Upper lobe of left lung (tissue), 6 donors: ENCODE results near the gene ENAM. TPM values are rescaled to one million over a fixed set of nuclear protein-coding genes. Genes with fewer than 3 reads are reported as not detected.
"Not testable (repeated sequence)": the region's sequence is repeated elsewhere in the genome, so short reads cannot be mapped to it uniquely, and the experiment has no call there.

Source experiments
- ATAC-seq, 2 donors: fragments of 200-7000 bp; cut with Tn5 transposase; one replicate each; pipeline ENCODE4 v1.9.1; 2022; ENCODE audit warnings: mild to moderate bottlenecking in 2 of 2, moderate library complexity in 2 of 2; ENCODE audit not compliant: low FRiP score in 2 of 2
- DNase-seq, 2 donors: peaks; one replicate each; pipeline ENCODE4 v3.0.0-alpha.2; 2019 to 2020
- H3K27ac ChIP-seq, 4 donors: fragments of 200-600 bp; sonication (generic); one replicate each; pipeline ENCODE4 v1.5.1; 2016 to 2019
- H3K27me3 ChIP-seq, 4 donors: fragments of 200-600 bp; sonication (generic); one replicate each; pipeline ENCODE4 v1.5.1; 2017 to 2019
- H3K36me3 ChIP-seq, 4 donors: fragments of 200-600 bp; sonication (generic); one replicate each; pipeline ENCODE4 v1.5.1; 2016 to 2019
- H3K4me1 ChIP-seq, 4 donors: fragments of 200-600 bp; sonication (generic); one replicate each; pipeline ENCODE4 v1.5.1; 2018 to 2019
- H3K4me3 ChIP-seq, 4 donors: fragments of 200-600 bp; sonication (generic); one replicate each; pipeline ENCODE4 v1.5.1; 2017 to 2019; ENCODE audit warnings: mild to moderate bottlenecking in 2 of 4, moderate library complexity in 1 of 4
- H3K9me3 ChIP-seq, 4 donors: fragments of 200-600 bp; sonication (generic); one replicate each; pipeline ENCODE4 v1.5.1; 2018 to 2019
- EP300 ChIP-seq, 4 donors: sonication (generic); formaldehyde crosslinking; IDR thresholded peaks; one replicate each; pipeline ENCODE4 v1.5.1; 2017; ENCODE audit warnings: antibody characterized with exemption in 4 of 4, control low read depth in 2 of 4
- POLR2A ChIP-seq, 4 donors: fragments of 450-650 bp; IDR thresholded peaks; one replicate each; pipeline ENCODE4 v1.5.1; 2016 to 2017; ENCODE audit warnings: antibody characterized with exemption in 4 of 4, mild to moderate bottlenecking in 2 of 4
- POLR2AphosphoS5 ChIP-seq, 2 donors: sonication (generic); formaldehyde crosslinking; IDR thresholded peaks; one replicate each; pipeline ENCODE4 v1.5.1; 2017; ENCODE audit warnings: antibody characterized with exemption in 2 of 2
- WGBS, 2 donors: methylation state at CpG; one replicate each; pipeline ENCODE4 v1.1.5; 2017 to 2018; 5-methylcytosine and 5-hydroxymethylcytosine counted together
- total RNA-seq, 6 donors: library from RNA; depleted of rRNA in 4 of 6; stranded (reverse); fragments of >200 nt in 4 of 6; gene quantifications; one replicate each; pipeline versions ENCODE4 v1.1.0 to v1.2.1, GENCODE V29; 2016 to 2021
- TF ChIP-seq, protein P1 (sequence below), 6 experiments: fragments of 450-650 bp in 4 of 6; fragments of 200-600 bp in 2 of 6; sonication (generic) in 2 of 6; IDR thresholded peaks; one replicate each; pipeline ENCODE4 v1.5.1; 2016 to 2019; ENCODE audit warnings: antibody characterized with exemption in 6 of 6
- donor health status: DM: no; HTN: no; CAD: no; lungs with moderate emphysema.
- donor health status: DM: no; HTN: yes; CAD: no; lungs with severe emphysema.

ENAM gene
- total RNA-seq, 6 donors from 2014 or later, result 0.17 to 0.26 TPM; not detected in 4

DNA sequence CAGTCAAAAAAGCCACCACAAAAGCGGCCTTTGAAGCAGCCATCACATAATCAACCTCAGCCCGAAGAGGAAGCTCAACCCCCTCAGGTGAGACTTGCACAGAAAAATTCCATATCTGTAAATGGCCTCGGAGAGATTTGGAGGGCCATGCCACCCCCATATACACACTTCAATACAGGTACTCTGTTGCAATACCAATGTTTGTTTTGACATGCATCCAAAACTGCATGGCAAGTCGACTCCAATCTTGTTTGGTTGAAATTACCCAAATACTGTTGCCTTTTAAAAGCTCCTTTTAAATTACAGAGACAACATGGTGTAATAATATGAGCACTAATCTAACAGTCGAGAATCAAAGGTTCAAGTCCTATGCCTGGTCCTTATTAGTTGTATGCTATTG, 5.9 kb downstream of the ENAM start:
- WGBS, 2 donors, result 59 to 79% methylated on average over 5 of the region's 5 CpGs
- no peak for TF ChIP-seq POLR2AphosphoS5 (IDR thresholded peaks at IDR 0.05)
- TF ChIP-seq, protein P1, sequence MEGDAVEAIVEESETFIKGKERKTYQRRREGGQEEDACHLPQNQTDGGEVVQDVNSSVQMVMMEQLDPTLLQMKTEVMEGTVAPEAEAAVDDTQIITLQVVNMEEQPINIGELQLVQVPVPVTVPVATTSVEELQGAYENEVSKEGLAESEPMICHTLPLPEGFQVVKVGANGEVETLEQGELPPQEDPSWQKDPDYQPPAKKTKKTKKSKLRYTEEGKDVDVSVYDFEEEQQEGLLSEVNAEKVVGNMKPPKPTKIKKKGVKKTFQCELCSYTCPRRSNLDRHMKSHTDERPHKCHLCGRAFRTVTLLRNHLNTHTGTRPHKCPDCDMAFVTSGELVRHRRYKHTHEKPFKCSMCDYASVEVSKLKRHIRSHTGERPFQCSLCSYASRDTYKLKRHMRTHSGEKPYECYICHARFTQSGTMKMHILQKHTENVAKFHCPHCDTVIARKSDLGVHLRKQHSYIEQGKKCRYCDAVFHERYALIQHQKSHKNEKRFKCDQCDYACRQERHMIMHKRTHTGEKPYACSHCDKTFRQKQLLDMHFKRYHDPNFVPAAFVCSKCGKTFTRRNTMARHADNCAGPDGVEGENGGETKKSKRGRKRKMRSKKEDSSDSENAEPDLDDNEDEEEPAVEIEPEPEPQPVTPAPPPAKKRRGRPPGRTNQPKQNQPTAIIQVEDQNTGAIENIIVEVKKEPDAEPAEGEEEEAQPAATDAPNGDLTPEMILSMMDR (IDR thresholded peaks at IDR 0.05), result no peak
- no peak for TF ChIP-seq POLR2A (IDR thresholded peaks at IDR 0.05)
- no peak for TF ChIP-seq EP300 (IDR thresholded peaks at IDR 0.05)
- Histone ChIP-seq H3K4me3 (no peak overlapping the region), H3K36me3 (no peaks in the 10 kb centered on the region), H3K27ac (no peak overlapping the region), H3K27me3 (no peaks in the 10 kb centered on the region), H3K4me1 (no peaks in the 10 kb centered on the region), H3K9me3 (no peaks in the 10 kb centered on the region)
- ATAC-seq (no peak), DNase-seq (no peak)

DNA sequence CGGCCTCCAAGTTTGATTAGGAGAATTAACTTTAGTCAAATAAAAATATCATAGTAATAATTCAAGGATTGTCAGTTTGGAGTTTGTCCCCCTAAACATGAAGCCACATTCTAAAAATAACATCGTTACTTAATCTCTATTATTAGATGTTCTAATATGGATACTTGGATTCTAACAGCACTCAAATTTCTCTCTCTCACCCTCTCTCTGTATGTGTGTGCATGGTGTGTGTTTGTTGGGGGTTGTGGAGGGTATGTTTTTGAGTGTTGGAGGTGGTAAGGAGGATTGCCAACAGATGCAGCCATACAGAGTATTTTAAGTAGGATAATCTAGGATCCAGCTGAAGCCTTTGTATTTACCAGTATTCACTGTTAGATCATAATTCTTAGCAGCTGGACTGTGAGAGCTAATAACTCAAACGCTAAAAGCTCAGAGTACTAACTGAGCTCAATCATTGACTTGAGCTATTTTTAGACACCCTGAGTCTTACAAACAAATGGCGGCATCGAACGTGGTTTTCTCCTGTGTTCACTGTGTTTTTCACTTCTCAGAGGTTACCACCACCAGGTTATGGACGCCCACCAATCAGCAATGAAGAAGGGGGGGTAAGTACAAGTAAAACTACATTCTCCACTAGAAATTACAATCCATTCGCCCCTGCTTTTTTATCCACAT, 8.8 kb downstream of the ENAM start:
- Histone ChIP-seq H3K4me1 (no peaks in the 10 kb centered on the region), H3K27me3 (no peaks in the 10 kb centered on the region), H3K4me3 (no peak overlapping the region), H3K9me3 (no peaks in the 10 kb centered on the region), H3K36me3 (no peaks in the 10 kb centered on the region), H3K27ac (no peak overlapping the region)
- no peak for ATAC-seq
- no peak for TF ChIP-seq POLR2A (IDR thresholded peaks at IDR 0.05)
- TF ChIP-seq POLR2AphosphoS5 (IDR thresholded peaks at IDR 0.05), result no peak
- TF ChIP-seq, protein P1 (IDR thresholded peaks at IDR 0.05), result no peak
- no peak for TF ChIP-seq EP300 (IDR thresholded peaks at IDR 0.05)
- DNase-seq, result no peak
- WGBS, 2 donors, result 42 to 44% methylated on average over 8 of the region's 8 CpGs

DNA sequence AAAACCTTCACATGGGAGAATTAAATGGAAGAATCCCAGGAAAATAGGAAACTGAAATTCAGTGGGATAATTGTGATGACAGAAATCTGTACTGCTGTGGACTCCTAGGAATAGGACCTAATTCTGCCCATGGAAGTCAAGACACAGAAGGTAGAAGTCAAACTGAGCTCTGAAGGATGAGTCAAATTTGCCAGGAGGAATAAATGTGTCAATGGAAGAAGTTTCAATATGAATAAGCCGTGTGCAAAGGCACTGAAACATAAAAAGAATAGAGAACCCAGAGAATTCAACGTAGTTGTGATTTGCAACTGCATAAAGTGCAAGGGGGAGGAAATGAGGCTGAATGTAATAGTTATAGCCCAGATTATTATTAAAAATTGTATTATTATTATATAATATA, 11.6 kb downstream of the ENAM start:
- H3K36me3 ChIP-seq, result no peaks in the 10 kb centered on the region
- H3K27ac ChIP-seq, result no peak overlapping the region
- ATAC-seq (no peak), DNase-seq (no peak)
- TF ChIP-seq, protein P1 (IDR thresholded peaks at IDR 0.05), result no peak
- TF ChIP-seq POLR2A (IDR thresholded peaks at IDR 0.05) (no peak), EP300 (IDR thresholded peaks at IDR 0.05) (no peak), POLR2AphosphoS5 (IDR thresholded peaks at IDR 0.05) (no peak)
- no peaks in the 10 kb centered on the region for H3K4me1 ChIP-seq
- H3K4me3 ChIP-seq, result no peak overlapping the region
- WGBS, 2 donors, result 68 to 84% methylated on average over 2 of the region's 2 CpGs
- H3K27me3 ChIP-seq, result no peaks in the 10 kb centered on the region
- no peaks in the 10 kb centered on the region for H3K9me3 ChIP-seq

DNA sequence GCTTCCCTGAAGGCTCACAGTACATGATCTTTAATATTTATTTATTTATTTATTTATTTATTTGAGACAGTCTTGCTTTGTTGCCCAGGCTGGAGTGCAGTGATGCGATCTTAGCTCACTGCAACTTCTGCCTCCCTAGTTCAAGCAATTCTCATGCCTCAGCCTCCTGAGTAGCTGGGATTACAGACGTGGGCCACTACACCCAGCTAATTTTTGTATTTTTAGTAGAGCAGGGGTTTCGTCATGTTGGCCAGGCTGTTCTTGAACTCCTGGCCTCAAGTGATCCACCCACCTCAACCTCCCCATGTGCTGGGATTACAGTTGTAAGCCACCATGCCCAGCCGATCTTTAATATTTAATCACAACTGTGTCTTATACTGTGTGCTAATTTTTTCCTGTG, 22.2 kb downstream of the ENAM start:
- H3K4me1 ChIP-seq, H3K9me3 ChIP-seq, DNase-seq, ATAC-seq, H3K4me3 ChIP-seq, H3K27me3 ChIP-seq, H3K27ac ChIP-seq, H3K36me3 ChIP-seq: not testable (repeated sequence)
- WGBS, 2 donors, result 83 to 88% methylated on average over 4 of the region's 4 CpGs

DNA sequence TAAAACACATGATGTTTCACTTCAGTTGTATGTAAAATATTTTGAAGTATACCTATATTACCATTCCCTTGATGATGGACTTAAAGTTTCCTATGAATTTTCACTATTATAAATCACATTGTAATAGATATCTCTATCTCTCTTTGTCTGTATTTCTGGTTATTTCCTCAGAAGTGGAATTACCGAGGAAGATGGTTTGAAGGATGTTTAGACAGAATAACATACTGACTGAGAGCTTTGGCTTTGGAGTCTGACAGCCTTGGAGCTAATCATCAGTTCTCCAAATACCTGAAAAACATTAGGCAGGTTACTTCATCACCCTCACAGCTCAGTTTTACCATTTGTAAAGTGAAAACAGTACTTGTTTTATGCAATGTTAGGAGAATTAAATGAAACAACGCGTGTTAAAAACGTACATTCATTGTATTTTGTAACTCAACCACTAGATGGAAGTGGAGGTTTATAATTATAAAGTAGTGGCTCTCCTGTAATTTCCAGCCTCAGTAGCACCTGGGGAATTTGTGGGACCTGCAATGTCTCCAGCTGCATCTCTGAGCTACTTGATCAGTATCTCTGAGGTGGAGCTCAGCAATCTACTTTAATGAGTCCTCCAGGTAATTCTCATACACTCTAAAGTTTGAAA, 23.4 kb downstream of the ENAM start:
- Histone ChIP-seq H3K27ac (no peak overlapping the region), H3K4me3 (no peak overlapping the region), H3K27me3 (no peaks in the 10 kb centered on the region), H3K4me1 (peaks cover 0 to 6% (median 0%) of the 10 kb centered on the region in 4 donors), H3K36me3 (no peaks in the 10 kb centered on the region), H3K9me3 (no peaks in the 10 kb centered on the region)
- WGBS, 2 donors, result 7 to 9% methylated on average over 4 of the region's 4 CpGs
- TF ChIP-seq, protein P1 (IDR thresholded peaks at IDR 0.05), result peak; percentile 24 to 66 (median 54)
- TF ChIP-seq POLR2AphosphoS5 (IDR thresholded peaks at IDR 0.05) (no peak), POLR2A (IDR thresholded peaks at IDR 0.05) (no peak), EP300 (IDR thresholded peaks at IDR 0.05) (no peak)
- DNase-seq, result no peak
- ATAC-seq, result peak; percentile 46 to 69
